Lower leg skin (tissue), 3 donors: ENCODE results near the gene RPS14.

Experiments used
- CTCF ChIP-seq, 3 donors: fragments of 450-650 bp; IDR thresholded peaks; one replicate each; pipeline ENCODE4 v1.5.1; 2016; ENCODE audit warnings: antibody characterized with exemption in 3 of 3, mild to moderate bottlenecking in 3 of 3, moderate library complexity in 2 of 3
- POLR2A ChIP-seq, 2 donors: fragments of 450-650 bp; IDR thresholded peaks; one replicate each; pipeline ENCODE4 v1.6.1; 2016 to 2017; ENCODE audit warnings: antibody characterized with exemption in 2 of 2, mild to moderate bottlenecking in 1 of 2, moderate library complexity in 1 of 2

- TF ChIP-seq CTCF (IDR thresholded peaks at IDR 0.05) = peak in 1 of 3 donors; percentile 89
- TF ChIP-seq POLR2A (IDR thresholded peaks at IDR 0.05) = peak in 1 of 2 donors; percentile 41
Measured at GRCh38 chr5:150449517-150450339, at the start of gene RPS14.
